Measurements from ENCODE around the gene VPREB1. TPM values are rescaled to one million over a fixed set of nuclear protein-coding genes. Genes with fewer than 3 reads are reported as not detected.

VPREB1 gene
- total RNA-seq, 1 donor from 2014 or later = not detected

DNA sequence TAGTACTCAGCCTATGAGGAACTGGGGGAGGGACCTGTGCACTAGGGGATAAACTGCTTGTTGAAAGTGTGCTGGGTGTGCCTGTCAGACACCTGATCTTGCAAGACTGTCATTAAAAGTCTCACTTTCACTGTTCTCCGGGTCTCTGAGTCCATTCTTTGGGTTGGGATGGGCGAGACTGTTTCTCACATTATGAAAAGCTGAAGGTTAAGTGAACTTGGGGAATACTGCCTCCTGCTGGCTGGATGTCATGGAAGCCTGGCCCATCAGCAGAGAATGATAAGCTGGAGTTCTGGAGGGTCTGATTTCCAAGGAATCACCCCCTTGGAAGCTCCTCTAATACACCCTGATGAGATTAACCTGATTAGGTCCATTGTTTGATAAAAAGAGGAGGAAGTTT lies 9.0 kb upstream of the VPREB1 start:
- Histone ChIP-seq H3K27me3 (peaks cover 100% of the 10 kb centered on the region), H3F3A (ENCODE audit: low read depth) (peaks cover 4% of the 10 kb centered on the region), H3K79me2 (ENCODE audit: low read depth) (no peaks in the 10 kb centered on the region), H3K27ac (no peak overlapping the region), H3K36me3 (no peaks in the 10 kb centered on the region), H3K4me2 (no peak overlapping the region), H4K20me1 (ENCODE audit: low read depth) (no peaks in the 10 kb centered on the region), H2AFZ (replicated peaks) (no peak overlapping the region), H3K4me3 (no peak overlapping the region), H3K9ac (no peak overlapping the region), H3K4me1 (no peaks in the 10 kb centered on the region), H3K9me3 (ENCODE audit: low read depth) (no peaks in the 10 kb centered on the region)
- H3K4me3 Mint-ChIP-seq = no peak overlapping the region
- peak; percentile 61 for DNase-seq (ENCODE audit: low spot score)
- H3K9me3 Mint-ChIP-seq = no peaks in the 10 kb centered on the region
- H3K27ac Mint-ChIP-seq = no peak overlapping the region
- no peaks in the 10 kb centered on the region for H3K36me3 Mint-ChIP-seq
- peaks cover 16% of the 10 kb centered on the region for H3K27me3 Mint-ChIP-seq (ENCODE audit: insufficient read depth, low read depth)
- H3K4me1 Mint-ChIP-seq = peaks cover 6% of the 10 kb centered on the region
- TF ChIP-seq, protein P1, sequence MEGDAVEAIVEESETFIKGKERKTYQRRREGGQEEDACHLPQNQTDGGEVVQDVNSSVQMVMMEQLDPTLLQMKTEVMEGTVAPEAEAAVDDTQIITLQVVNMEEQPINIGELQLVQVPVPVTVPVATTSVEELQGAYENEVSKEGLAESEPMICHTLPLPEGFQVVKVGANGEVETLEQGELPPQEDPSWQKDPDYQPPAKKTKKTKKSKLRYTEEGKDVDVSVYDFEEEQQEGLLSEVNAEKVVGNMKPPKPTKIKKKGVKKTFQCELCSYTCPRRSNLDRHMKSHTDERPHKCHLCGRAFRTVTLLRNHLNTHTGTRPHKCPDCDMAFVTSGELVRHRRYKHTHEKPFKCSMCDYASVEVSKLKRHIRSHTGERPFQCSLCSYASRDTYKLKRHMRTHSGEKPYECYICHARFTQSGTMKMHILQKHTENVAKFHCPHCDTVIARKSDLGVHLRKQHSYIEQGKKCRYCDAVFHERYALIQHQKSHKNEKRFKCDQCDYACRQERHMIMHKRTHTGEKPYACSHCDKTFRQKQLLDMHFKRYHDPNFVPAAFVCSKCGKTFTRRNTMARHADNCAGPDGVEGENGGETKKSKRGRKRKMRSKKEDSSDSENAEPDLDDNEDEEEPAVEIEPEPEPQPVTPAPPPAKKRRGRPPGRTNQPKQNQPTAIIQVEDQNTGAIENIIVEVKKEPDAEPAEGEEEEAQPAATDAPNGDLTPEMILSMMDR (IDR thresholded peaks at IDR 0.05) = peak; percentile 64
- TF ChIP-seq EZH2 (IDR thresholded peaks at IDR 0.05) = no peak
- TF ChIP-seq EZH2phosphoT487 (IDR thresholded peaks at IDR 0.05) = no peak

DNA sequence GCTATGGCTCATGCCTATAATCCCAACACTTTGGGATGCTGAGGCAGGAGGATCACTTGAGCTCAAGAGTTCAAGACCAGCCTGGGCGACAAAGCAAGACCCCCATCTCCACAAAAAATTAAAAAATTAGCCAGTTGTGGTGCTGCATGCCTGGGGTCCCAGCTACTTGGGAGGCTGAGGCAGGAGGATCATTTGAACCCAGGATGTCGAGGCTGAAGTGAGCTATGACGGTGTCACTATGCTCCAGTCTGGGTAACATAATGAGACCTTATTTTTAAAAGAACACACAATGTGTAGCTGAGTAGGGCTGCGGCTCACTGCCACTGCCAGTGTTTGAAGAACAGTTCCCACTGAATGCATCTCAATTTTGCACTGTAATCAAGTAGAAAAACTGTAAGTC lies 7.1 kb upstream of the VPREB1 start:
- Histone ChIP-seq H3K9ac (no peak overlapping the region), H3K27me3 (peaks cover 100% of the 10 kb centered on the region), H2AFZ (replicated peaks) (no peak overlapping the region), H3K4me3 (no peak overlapping the region), H3K9me3 (ENCODE audit: low read depth) (no peaks in the 10 kb centered on the region), H3K4me1 (no peaks in the 10 kb centered on the region), H3K79me2 (ENCODE audit: low read depth) (no peaks in the 10 kb centered on the region), H3K27ac (no peak overlapping the region), H3F3A (ENCODE audit: low read depth) (peaks cover 4% of the 10 kb centered on the region), H4K20me1 (ENCODE audit: low read depth) (no peaks in the 10 kb centered on the region), H3K36me3 (no peaks in the 10 kb centered on the region), H3K4me2 (no peak overlapping the region)
- TF ChIP-seq EZH2phosphoT487 (IDR thresholded peaks at IDR 0.05) = no peak
- TF ChIP-seq, protein P1 (IDR thresholded peaks at IDR 0.05) = no peak
- no peak for TF ChIP-seq EZH2 (IDR thresholded peaks at IDR 0.05)
- Mint-ChIP-seq H3K4me1 (peaks cover 9% of the 10 kb centered on the region), H3K9me3 (peaks cover 4% of the 10 kb centered on the region), H3K27me3 (ENCODE audit: insufficient read depth, low read depth) (peaks cover 31% of the 10 kb centered on the region), H3K4me3 (no peak overlapping the region), H3K36me3 (no peaks in the 10 kb centered on the region), H3K27ac (no peak overlapping the region)
- DNase-seq (ENCODE audit: low spot score) = no peak

DNA sequence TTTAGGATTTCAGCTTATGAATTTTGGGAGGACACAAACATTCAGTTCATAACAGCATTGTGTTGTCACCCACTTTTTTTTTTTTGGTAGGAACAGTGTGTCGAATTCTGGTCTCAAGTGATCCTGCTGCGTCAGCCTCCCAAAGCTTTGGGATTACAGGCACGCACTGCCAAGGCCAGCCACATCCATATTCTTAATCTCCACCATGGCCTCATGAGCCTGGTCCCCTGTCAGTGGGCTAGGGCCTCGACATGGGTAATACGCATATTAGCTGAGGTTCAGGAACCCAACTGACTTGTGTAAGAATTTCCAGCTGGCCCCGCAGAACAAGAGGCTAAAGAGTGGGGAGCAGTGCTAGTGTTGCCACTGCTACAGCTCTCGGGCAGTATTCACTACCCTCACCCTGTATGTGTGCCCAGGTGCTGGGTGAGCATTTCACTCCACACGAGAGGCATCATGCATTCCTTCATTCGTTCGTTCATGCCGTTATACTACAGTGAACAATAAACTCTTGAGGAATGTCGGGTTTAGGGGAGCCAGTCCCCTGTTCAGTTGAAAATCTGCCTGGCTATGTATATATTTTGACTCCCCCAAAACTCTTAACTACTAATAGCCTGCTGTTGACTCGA lies 5.2 kb upstream of the VPREB1 start:
- peaks cover 31% of the 10 kb centered on the region for H3K27me3 Mint-ChIP-seq (ENCODE audit: insufficient read depth, low read depth)
- peaks cover 100% of the 10 kb centered on the region for H3K27me3 ChIP-seq
- H3K9me3 ChIP-seq (ENCODE audit: low read depth) = no peaks in the 10 kb centered on the region
- no peak overlapping the region for H3K4me3 ChIP-seq
- peaks cover 4% of the 10 kb centered on the region for H3F3A ChIP-seq (ENCODE audit: low read depth)
- no peaks in the 10 kb centered on the region for H3K79me2 ChIP-seq (ENCODE audit: low read depth)
- no peaks in the 10 kb centered on the region for H3K36me3 Mint-ChIP-seq
- no peak overlapping the region for H3K9ac ChIP-seq
- H3K4me1 ChIP-seq = no peaks in the 10 kb centered on the region
- H3K4me1 Mint-ChIP-seq = peaks cover 9% of the 10 kb centered on the region
- no peak overlapping the region for H3K4me2 ChIP-seq
- no peak for DNase-seq (ENCODE audit: low spot score)
- peaks cover 4% of the 10 kb centered on the region for H3K9me3 Mint-ChIP-seq
- H3K4me3 Mint-ChIP-seq = no peak overlapping the region
- no peak overlapping the region for H3K27ac ChIP-seq
- TF ChIP-seq, protein P1 (IDR thresholded peaks at IDR 0.05) = no peak
- TF ChIP-seq EZH2 (IDR thresholded peaks at IDR 0.05) (no peak), EZH2phosphoT487 (IDR thresholded peaks at IDR 0.05) (no peak)
- no peak overlapping the region for H3K27ac Mint-ChIP-seq
- no peaks in the 10 kb centered on the region for H3K36me3 ChIP-seq
- H4K20me1 ChIP-seq (ENCODE audit: low read depth) = no peaks in the 10 kb centered on the region
- H2AFZ ChIP-seq (replicated peaks) = no peak overlapping the region

All from neural progenitor cell (in vitro differentiated cells).